Kidney (tissue), 14 donors: ENCODE data around the gene TRMT1. TPM values are rescaled to one million over a fixed set of nuclear protein-coding genes. Genes with fewer than 3 reads are reported as not detected.

Experiments used
- DNase-seq, 5 donors: peaks; one replicate each; pipeline ENCODE4 v3.0.0-alpha.2; 2013 to 2020
- FAIRE-seq: peaks from 2 replicates; lab custom pipeline; 2012; peaks lifted over from hg19 to GRCh38; lab: Jason Lieb, UNC
- H3K27ac ChIP-seq, 2 donors: one replicate each; pipeline ENCODE4 v1.7.0; 2013; ENCODE audit warnings: low read depth in 2 of 2, low read length in 2 of 2, inconsistent platforms in 1 of 2
- H3K27me3 ChIP-seq: one replicate; pipeline ENCODE4 v1.7.1; 2013; ENCODE audit warnings: low read length, inconsistent platforms; ENCODE audit not compliant: control insufficient read depth, insufficient read depth
- H3K36me3 ChIP-seq, 3 donors: one replicate each; pipeline versions ENCODE4 v1.7.0 to v1.7.1; 2013; ENCODE audit warnings: low read length in 3 of 3, control low read depth in 1 of 3, inconsistent platforms in 1 of 3; ENCODE audit not compliant: insufficient read depth in 3 of 3, control insufficient read depth in 2 of 3
- H3K4me1 ChIP-seq, 3 donors: one replicate each; pipeline versions ENCODE4 v1.7.0 to v1.7.1; 2013; ENCODE audit warnings: low read length in 3 of 3, inconsistent platforms in 1 of 3, low read depth in 1 of 3; ENCODE audit not compliant: control insufficient read depth in 2 of 3, insufficient read depth in 2 of 3
- H3K4me3 ChIP-seq, 3 donors: one replicate each; pipeline versions ENCODE4 v1.7.0 to v1.8.1; 2013; ENCODE audit warnings: low read length in 3 of 3, control low read depth in 1 of 3, inconsistent platforms in 1 of 3
- H3K9ac ChIP-seq, 3 donors: one replicate each; pipeline versions ENCODE4 v1.7.0 to v1.7.1; 2013; ENCODE audit warnings: low read length in 3 of 3, control low read depth in 1 of 3, inconsistent platforms in 1 of 3
- H3K9me3 ChIP-seq, 3 donors: one replicate each; pipeline versions ENCODE4 v1.7.0 to v1.7.1; 2013; ENCODE audit warnings: low read length in 3 of 3, control low read depth in 1 of 3, inconsistent platforms in 1 of 3; ENCODE audit not compliant: control insufficient read depth in 2 of 3, insufficient read depth in 1 of 3
- intact Hi-C: fragments of 100-400 bp; cut with DNase I; formaldehyde crosslinking; loops from one replicate; pipeline ENCODE4 v1.11.1; 2022
- polyA plus RNA-seq: library from polyadenylated mRNA; stranded (reverse); fragments of 350-450 nt; fragmentation: Illumina TruSeq; extraction: RNeasy Lipid Tissue Mini Kit (QIAGEN cat#74804); gene quantifications from one replicate; pipeline ENCODE4 v1.2.3, GENCODE V29; 2014; ENCODE audit warnings: low read depth, low replicate concordance; ENCODE audit not compliant: insufficient read depth
- total RNA-seq: library from RNA; stranded (reverse); fragmentation: NEBNext Ultra II Directional; extraction: Animal tissue kit (Norgen Biotek cat#: 25700); gene quantifications from one replicate; pipeline ENCODE4 v1.2.1, GENCODE V29; 2021
- TF ChIP-seq, protein P1 (sequence below): IDR thresholded peaks from 3 replicates; pipeline ENCODE4 v1.5.1; 2012; ENCODE audit warnings: mild to moderate bottlenecking, moderate library complexity, borderline replicate concordance; ENCODE audit not compliant: insufficient read depth; ENCODE audit errors: extremely low read depth
- donor health status: control.
- donor health status: control.
- donor health status: control.
- donor health status: control.
- donor health status: control.
- donor health status: DM: yes; HTN: yes; CAD: no.
- donor health status: Normal renal cell carcinoma (clear cell type).

TRMT1 gene
- total and polyA plus RNA-seq, 2 donors from 2014 or later = 22.7 to 40.0 TPM

DNA sequence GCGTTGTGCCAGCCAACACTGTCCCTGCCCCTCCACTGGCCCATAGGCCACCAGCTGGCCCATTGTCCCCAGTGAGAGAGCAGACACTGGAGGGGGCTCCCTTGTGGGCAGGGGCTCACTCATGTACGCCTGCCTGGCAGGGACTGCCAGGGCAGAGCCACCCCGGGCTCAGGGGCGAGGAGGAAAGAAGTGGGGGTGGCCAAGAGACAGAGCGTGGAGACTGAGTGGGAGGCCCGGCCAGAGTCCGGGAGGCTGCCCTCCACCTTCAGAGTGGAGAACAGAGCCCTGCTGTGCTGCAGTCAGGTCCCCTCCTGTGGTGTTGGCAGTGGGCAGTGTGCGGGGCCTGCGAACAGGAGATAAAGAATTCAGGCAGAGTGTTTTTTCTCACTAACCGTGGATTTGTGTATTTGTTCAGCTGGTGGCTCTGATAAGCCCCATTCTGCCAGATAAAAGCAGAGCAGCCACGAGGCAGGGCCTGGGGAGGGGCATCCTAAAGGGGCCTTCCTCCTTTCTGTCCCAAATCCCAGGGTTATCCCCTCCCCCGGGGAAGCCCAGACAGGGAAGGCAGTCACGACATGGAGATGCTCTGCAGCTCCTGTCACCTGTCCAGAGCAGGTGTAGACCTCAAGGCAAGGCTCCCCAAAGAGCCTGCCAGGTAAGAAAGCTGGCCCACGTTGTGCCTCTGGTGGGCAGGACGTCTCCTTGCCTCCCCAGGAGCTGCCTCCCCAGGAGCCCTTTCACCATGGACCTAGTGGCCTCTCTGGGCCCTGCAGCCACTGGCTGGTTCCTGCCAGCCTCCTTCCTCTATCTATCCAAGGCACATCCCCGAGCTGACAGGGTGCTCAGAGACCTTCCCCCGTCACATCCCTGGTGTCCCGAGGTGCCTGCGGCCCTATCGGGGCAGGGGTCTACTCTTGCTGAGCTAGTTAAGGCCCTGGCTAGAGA lies 46.9 kb downstream of the TRMT1 start:
- Histone ChIP-seq H3K27ac (no peak overlapping the region), H3K4me1 (peaks cover 0 to 11% (median 4%) of the 10 kb centered on the region in 3 donors), H3K4me3 (no peak overlapping the region), H3K27me3 (no peaks in the 10 kb centered on the region), H3K9me3 (no peaks in the 10 kb centered on the region), H3K36me3 (peaks cover 0 to 5% (median 2%) of the 10 kb centered on the region in 3 donors), H3K9ac (no peak overlapping the region)
- DNase-seq (no peak), FAIRE-seq (no peak)
- intact Hi-C loops = loop anchor here (10.0 kb wide), 1 partner anchor 95 kb away; no protein-coding TSS in a partner anchor
- TF ChIP-seq, protein P1, sequence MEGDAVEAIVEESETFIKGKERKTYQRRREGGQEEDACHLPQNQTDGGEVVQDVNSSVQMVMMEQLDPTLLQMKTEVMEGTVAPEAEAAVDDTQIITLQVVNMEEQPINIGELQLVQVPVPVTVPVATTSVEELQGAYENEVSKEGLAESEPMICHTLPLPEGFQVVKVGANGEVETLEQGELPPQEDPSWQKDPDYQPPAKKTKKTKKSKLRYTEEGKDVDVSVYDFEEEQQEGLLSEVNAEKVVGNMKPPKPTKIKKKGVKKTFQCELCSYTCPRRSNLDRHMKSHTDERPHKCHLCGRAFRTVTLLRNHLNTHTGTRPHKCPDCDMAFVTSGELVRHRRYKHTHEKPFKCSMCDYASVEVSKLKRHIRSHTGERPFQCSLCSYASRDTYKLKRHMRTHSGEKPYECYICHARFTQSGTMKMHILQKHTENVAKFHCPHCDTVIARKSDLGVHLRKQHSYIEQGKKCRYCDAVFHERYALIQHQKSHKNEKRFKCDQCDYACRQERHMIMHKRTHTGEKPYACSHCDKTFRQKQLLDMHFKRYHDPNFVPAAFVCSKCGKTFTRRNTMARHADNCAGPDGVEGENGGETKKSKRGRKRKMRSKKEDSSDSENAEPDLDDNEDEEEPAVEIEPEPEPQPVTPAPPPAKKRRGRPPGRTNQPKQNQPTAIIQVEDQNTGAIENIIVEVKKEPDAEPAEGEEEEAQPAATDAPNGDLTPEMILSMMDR = no peak

DNA sequence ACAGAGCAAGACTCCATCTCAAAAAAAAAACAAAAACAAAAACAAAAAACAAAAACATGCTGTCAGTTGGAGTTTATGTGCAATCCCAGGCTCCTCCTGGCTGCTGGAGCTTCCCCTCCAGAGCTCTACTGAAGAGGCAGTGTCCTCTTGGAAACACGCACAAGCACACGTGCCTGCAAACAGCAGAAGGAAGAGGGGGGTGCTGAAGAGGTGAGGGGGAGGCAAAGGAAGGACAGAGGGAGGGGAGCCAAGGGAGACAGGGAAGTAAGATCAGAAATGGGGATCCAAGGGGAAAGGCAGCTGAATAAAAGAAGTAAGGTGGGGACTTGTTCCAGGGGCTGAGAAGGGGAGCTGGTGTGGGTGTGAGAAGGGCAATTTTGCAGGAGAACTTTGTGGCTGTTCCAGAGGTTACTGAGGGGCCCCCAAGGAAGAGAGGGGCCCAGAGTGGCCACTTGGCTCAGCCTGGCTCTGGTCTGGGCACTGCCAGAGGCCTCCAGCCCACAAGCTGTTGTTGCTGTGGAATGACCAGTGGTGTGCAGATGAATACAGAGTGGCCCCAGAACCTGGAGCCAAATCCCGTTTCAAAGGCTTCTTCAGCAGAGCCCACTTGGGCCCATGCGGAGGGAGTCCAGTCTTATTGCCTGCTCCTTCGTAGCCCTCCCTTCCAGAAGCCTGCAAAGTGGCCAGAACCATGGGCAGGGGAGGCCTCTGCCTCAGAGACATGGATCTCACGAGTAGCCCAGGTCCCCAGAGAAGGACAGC lies 48.3 kb downstream of the TRMT1 start:
- Histone ChIP-seq H3K4me3 (no peak overlapping the region), H3K4me1 (peaks cover 0 to 13% (median 4%) of the 10 kb centered on the region in 3 donors), H3K9me3 (no peaks in the 10 kb centered on the region), H3K9ac (no peak overlapping the region), H3K27ac (no peak overlapping the region), H3K27me3 (no peaks in the 10 kb centered on the region), H3K36me3 (peaks cover 0 to 2% (median 0%) of the 10 kb centered on the region in 3 donors)
- TF ChIP-seq, protein P1 = no peak
- FAIRE-seq (no peak), DNase-seq (no peak)
- intact Hi-C loops = loop anchor here (10.0 kb wide), 1 partner anchor 93 kb away; no protein-coding TSS in a partner anchor

DNA sequence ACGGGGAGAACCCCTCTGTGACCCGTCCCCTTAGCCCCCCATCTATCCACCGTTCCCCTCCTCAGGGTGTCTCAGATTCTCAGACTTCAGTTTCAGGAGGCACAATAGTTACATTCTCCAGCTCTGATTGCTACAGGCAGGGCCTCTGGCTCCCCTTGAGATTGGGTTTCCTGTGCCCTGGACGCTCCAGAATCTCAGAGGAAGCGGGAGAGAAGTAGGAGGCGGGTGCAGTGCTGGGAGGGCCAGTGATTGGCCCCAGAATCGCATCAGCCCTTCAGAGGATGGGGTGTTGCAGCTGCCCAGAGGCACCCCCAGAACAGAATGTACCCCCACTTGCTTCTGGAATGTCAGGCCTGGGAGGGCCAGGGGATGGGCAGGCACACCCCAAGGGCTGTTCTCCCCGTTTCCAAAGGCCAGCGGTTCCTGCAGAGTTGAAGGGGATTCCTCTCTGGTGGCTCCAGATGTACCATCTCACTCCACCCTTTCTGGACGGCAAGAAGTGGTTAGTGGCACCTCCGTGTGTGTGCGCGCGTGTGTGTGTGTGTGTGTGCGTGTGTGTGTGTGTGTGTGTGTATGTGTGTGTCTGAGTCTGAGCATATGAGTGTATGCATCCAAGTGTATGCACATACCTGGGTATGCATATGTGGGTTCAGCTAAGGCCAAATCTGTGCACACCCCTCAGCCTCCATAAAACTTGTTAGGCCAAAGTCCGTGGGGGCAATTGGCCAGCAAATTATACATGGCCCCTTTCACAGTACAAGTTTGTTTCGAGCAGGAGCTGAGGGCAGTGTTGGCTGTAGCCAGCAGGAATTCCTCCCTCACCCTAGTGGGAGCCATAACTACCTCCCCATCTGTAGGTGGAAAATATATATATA lies 49.4 kb downstream of the TRMT1 start:
- Histone ChIP-seq H3K27ac (no peak overlapping the region), H3K9me3 (no peaks in the 10 kb centered on the region), H3K9ac (no peak overlapping the region), H3K4me1 (peaks cover 0 to 13% (median 4%) of the 10 kb centered on the region in 3 donors), H3K36me3 (no peaks in the 10 kb centered on the region), H3K4me3 (no peak overlapping the region), H3K27me3 (peaks cover 2% of the 10 kb centered on the region)
- FAIRE-seq = no peak
- no peak for DNase-seq
- TF ChIP-seq, protein P1 = no peak
- intact Hi-C loops = loop anchor here (10.0 kb wide), 1 partner anchor 92 kb away; no protein-coding TSS in a partner anchor
